Uterus (tissue), 2 donors: Measurements from ENCODE around the gene PSTK.

Experiments used
- CTCF ChIP-seq, 4 experiments: fragments of 200-600 bp in 2 of 4; fragments of 450-650 bp in 2 of 4; sonication (generic) in 2 of 4; IDR thresholded peaks; one replicate each; pipeline ENCODE4 v1.5.1; 2016 to 2019; ENCODE audit warnings: antibody characterized with exemption in 4 of 4, mild to moderate bottlenecking in 2 of 4, moderate library complexity in 1 of 4
- POLR2A ChIP-seq, 2 donors: fragments of 450-650 bp; IDR thresholded peaks; one replicate each; pipeline ENCODE4 v1.6.1; 2016; ENCODE audit warnings: antibody characterized with exemption in 2 of 2, mild to moderate bottlenecking in 1 of 2, moderate library complexity in 1 of 2

- no peak for TF ChIP-seq CTCF (IDR thresholded peaks at IDR 0.05)
- TF ChIP-seq POLR2A (IDR thresholded peaks at IDR 0.05): no peak
These were observed 46.1 kb downstream of the PSTK start for GRCh38 chr10:123026302-123026701.
